Epithelial cell of esophagus (primary cell): Measurements from ENCODE around the gene CRY1.

Source experiments
- DNase-seq: peaks from one replicate; pipeline ENCODE4 v3.0.0; 2010; ENCODE audit warnings: low read depth
- H3K4me3 ChIP-seq: 2 replicates; pipeline ENCODE4 v1.5.1; 2011; ENCODE audit warnings: mild to moderate bottlenecking, low read length, control low read depth
- TF ChIP-seq, protein P1 (sequence below): IDR thresholded peaks from 2 replicates; pipeline ENCODE4 v1.5.1; 2011; ENCODE audit warnings: low read depth, mild to moderate bottlenecking, low read length, control low read depth, inconsistent platforms; ENCODE audit not compliant: insufficient read depth; ENCODE audit errors: missing control alignments

CRY1 gene

DNA sequence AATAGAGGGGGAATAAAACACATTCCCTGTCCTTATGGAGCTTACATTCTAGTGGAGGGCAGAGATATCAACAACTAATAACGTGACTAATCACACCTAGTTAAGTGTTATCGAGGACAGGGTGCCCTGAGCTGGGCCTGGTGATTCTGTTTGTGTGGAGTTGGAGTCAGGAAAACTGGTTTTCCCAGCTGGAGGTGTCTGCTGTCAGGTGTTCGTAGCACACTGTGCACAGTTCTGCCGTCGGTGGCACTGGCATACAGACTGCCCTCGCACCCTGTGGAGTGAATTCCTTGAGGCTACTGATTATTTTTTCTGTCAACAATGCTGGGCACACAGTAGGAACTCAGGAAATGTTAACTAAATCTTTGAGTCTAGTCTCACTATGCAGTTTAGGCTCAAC, 105.5 kb downstream of the CRY1 start:
- DNase-seq = peak; percentile 39
- TF ChIP-seq, protein P1, sequence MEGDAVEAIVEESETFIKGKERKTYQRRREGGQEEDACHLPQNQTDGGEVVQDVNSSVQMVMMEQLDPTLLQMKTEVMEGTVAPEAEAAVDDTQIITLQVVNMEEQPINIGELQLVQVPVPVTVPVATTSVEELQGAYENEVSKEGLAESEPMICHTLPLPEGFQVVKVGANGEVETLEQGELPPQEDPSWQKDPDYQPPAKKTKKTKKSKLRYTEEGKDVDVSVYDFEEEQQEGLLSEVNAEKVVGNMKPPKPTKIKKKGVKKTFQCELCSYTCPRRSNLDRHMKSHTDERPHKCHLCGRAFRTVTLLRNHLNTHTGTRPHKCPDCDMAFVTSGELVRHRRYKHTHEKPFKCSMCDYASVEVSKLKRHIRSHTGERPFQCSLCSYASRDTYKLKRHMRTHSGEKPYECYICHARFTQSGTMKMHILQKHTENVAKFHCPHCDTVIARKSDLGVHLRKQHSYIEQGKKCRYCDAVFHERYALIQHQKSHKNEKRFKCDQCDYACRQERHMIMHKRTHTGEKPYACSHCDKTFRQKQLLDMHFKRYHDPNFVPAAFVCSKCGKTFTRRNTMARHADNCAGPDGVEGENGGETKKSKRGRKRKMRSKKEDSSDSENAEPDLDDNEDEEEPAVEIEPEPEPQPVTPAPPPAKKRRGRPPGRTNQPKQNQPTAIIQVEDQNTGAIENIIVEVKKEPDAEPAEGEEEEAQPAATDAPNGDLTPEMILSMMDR = no peak
- no peak overlapping the region for H3K4me3 ChIP-seq

DNA sequence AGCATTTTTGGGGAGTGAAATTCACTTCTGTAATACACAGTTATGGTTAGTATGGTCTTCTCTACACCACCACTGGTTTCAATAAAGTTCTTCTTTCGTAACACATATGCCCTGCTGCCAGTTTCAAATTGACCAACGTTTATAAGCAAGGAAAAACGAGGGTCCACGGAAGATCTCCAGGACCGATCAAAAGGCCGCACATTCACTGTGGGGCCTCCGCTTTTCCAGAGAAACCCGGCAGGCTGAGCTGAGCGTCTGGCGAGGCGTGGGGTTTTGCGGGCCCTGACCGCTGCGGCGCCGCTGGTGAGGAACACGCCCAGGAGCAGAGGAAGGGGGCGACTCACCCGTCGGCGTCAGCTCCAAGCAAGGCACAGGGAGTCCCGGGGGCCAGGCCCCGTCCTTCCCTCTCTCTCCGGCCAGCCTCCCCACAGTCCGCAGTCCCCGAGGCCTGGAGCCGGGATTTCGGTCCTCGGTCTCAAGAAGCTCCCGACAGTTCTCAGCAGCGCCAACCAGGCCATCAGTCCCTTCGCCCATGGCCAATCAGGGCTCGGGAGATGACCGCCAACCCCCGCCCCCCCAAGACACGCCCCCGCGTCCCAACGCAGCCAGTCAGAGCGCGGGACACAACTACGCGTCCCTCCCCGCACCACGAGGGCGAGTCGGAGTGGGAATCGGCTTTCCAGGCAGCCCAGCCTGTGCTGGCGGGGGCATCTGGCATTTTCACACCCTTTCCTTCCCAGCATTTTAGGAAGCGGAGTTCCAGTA, 106.5 kb downstream of the CRY1 start, which contains the start of gene MTERF2:
MTERF2 (minus strand) TSS at position 522 of the 765 bp plus-strand sequence. CDS start 8,432 bp downstream, outside the sequence.
- DNase-seq = peak; percentile 94
- TF ChIP-seq, protein P1 = no peak
- H3K4me3 ChIP-seq = peak within 1 kb of the TSS; percentile 72

DNA sequence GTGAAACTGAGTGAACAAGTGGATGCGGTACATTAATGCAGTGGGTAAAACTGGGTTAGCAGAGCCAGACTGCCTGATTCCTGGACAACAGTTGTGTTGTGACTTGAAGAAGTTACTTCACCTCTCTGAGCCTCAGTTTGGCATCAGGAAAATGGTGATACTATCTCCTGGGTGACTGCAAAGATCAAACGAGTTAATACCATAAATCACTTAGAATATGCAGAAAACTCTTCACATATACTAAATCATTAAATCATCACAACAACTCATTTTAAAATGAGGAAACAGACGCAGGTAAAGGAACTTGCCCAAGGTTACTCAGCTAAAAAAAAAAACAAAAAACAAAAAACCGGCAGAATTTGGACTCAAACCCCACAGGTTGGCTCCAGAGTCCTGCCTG, 107.2 kb downstream of the CRY1 start:
- peak overlapping the region; percentile 72 for H3K4me3 ChIP-seq
- TF ChIP-seq, protein P1 = no peak
- DNase-seq = no peak

DNA sequence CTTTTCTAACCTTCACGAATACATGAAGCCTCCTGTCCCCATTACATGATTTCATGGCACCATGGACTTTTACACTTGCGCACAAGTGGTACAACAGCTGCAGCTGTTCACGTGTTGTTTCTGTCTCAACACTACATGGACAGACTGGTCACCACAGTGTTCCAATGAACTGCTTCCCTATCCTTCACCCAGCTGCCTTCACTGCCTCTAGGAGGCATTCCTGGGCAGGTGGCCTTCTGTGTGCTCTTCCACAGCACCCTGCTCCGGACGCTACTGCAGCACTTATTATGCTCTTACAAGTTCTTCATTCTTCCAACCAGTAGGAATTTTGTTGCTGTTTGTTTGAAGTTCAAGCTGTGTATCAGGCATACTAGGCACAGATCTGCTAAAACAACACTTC, 107.9 kb downstream of the CRY1 start:
- no peak for DNase-seq
- H3K4me3 ChIP-seq = no peak overlapping the region
- TF ChIP-seq, protein P1 = no peak

DNA sequence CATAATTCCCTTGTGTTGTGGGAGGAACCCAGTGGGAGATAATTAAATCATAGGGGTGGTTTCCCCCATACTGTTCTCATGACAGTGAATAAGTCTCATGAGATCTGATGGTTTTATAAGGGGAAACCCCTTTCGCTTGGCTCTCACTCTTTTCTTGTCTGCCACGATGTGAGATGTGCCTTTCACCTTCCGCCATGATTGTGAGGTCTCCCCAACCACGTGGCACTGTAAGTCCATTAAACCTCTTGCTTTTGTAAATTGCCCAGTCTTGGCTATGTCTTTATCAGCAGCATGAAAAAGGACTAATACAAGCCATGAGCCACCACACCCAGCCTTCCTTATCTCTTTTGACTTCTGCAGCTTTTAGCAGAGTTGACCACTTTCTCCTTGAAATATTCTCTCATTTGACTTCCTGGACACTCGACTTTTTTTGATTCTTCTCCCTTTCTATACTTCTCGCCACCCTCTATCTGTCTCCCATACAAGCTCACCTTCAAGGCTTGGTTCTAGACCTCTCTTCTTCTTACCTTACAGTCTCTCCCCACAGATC, 108.7 kb downstream of the CRY1 start:
- TF ChIP-seq, protein P1 = no peak
- no peak overlapping the region for H3K4me3 ChIP-seq
- no peak for DNase-seq

DNA sequence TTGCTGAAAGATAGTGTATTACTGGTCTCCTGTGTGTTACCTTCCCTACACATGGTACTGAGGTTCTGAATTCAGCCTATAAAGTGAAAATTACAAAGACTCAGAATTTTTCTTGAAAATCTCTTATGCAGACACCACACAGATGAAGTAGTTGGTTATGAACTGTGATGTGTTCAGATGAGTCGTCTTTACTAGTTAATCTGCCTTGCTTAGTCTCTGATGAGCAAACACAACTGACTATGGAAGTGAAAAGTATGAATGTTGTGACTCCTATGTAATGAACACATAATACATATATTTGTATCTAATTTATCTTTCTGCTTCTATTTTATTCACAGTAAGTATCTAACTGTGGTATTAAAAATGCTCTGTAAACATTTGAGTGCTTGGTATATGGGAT, 111.1 kb downstream of the CRY1 start:
- DNase-seq = peak; percentile 51
- no peak overlapping the region for H3K4me3 ChIP-seq
- TF ChIP-seq, protein P1 = no peak

DNA sequence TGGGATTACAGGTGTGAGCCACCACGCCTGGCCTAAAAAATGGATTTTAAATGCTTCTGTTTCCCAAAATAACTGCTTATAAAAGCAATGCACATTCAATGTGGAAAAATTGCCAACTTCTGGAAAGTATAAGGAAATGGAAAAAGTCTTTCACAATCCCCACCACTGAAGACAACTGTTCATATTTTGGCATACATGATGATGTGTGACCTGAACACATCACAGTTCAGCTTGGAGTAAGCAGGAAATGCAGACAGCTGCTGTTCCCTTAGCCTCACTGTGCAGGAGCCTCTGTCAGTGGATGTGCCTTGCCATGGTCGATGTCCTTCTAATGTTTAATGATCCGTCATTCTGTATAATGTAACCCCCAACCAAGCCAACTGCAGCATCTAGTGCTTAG, 111.6 kb downstream of the CRY1 start:
- TF ChIP-seq, protein P1 = no peak
- no peak for DNase-seq
- no peak overlapping the region for H3K4me3 ChIP-seq
